GM21360 (cell line): ENCODE measurements around the gene MICB.
A peak's percentile ranks its signal among the peaks of the same experiment; 100 is the strongest.
"Not testable (repeated sequence)": the region's sequence is repeated elsewhere in the genome, so short reads cannot be mapped to it uniquely, and the experiment has no call there.

Experiments
- ATAC-seq: cut with Tn5 transposase; IDR thresholded peaks from one replicate; pipeline ENCODE4 v1.9.1; 2021; ENCODE audit warnings: mild to moderate bottlenecking, moderate library complexity; ENCODE audit not compliant: unreplicated experiment

Gene MICB

GRCh38 chr6:31535538-31536324 lies 37.8 kb downstream of the MICB start:
- ATAC-seq, result no peak

DNA sequence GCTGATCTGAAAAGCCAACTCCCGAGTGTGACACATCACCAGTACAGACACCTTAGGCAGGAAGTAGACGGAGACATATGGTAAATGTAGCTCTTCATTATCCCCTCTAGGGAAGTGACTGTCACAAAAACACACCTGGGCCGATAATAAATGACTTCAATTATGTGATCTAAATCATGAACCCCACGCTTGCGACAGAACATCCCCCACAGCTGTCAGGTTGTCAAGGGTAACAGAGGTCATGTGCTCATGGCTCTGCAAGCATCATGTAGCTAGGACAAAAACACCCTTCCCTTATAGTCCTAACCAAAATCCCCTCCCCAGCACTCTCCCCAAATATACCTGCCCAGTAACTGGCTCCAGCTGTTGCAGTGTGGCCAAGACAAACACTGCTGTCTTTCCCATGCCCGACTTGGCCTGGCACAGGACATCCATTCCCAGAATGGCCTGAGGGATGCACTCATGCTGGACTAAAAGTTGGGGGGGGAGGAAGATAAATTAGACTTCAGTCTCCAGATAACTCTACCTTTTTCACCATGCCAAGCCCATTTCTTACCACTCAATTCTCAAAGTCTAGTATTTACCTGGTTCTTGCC lies 41.0 kb downstream of the MICB start:
- no peak for ATAC-seq

GRCh38 chr6:31540640-31541039 lies 42.7 kb downstream of the MICB start:
- ATAC-seq, result no peak

- ATAC-seq, result no peak
Measured at GRCh38 chr6:31541059-31541657, 43.2 kb downstream of the MICB start.

DNA sequence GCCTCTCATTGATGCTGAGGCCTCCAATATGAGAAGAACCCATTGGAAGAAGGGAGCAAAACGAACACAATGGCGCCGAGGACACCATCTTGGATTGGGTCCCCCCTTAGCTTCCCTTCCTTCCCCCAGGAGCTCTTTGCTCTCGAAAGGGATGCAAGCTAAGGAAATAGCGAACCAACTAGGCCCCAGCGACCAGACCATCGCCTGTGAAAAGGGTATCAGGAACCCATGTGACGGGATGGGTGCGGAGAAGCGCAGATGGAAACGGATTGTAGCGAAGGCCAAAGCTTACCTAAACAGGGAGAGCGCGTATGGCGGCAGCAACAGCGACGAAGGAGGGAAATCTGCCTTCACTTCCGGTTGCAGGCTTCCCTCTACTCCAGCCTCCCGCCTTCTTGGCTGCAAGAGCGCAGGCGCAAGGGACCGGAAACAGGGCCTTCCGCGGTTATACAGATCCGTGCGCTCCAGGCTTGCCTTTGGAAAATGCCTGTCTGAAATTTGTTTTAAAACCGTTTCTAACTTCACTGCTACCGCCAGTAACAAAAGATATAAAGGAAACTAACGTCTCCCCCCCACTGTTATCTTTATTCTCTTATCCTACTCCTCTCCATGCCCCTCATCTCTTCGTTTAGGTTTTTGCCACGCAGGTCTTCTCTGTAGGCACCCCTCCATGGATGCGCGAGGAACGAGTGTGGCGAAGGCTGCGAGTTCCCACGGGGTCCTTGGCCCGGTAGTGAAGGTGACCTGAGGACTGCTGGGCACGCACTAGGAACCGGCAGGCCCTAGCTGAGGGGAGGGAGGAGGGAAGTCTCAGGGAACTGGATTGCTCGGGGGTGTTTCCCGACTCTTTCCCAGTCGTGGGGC lies 43.9 kb downstream of the MICB start, which contains the start of gene DDX39B:
Gene DDX39B (minus strand): TSS at position 346 of the 864 bp plus-strand sequence. CDS start 1,471 bp downstream, outside the sequence.
- peak; percentile 56 for ATAC-seq

- no peak for ATAC-seq
Measured at GRCh38 chr6:31543639-31544038, 45.7 kb downstream of the MICB start.

GRCh38 chr6:31544676-31545075 lies 46.7 kb downstream of the MICB start:
- no peak for ATAC-seq

DNA sequence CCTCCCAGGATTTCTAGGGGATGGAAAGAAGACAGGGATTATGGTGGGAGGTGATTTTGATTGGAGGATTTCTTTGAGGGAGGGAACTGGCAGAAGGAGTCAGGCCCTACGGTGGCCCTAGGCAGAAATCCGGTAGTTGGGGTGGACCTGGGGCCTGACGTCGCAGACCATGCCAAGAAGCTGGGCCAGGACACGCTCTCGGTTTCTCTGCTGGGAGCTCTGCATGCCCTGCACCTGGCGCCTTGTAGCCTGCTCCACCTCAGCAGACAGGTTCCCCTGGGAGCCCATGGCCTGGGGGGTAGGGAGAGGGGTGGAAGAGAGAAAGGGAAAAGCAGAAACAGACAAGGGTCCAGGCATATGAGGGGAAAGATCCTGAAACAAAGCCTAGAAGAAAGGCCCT lies 47.3 kb downstream of the MICB start:
- ATAC-seq, result no peak

- peak; percentile 46 for ATAC-seq
Measured at GRCh38 chr6:31546339-31546957, 48.5 kb downstream of the MICB start, which contains the start of gene ATP6V1G2. TSS of gene ATP6V1G2 (minus strand) at chr6:31546608. CDS start at chr6:31546559, 49 bp downstream.

DNA sequence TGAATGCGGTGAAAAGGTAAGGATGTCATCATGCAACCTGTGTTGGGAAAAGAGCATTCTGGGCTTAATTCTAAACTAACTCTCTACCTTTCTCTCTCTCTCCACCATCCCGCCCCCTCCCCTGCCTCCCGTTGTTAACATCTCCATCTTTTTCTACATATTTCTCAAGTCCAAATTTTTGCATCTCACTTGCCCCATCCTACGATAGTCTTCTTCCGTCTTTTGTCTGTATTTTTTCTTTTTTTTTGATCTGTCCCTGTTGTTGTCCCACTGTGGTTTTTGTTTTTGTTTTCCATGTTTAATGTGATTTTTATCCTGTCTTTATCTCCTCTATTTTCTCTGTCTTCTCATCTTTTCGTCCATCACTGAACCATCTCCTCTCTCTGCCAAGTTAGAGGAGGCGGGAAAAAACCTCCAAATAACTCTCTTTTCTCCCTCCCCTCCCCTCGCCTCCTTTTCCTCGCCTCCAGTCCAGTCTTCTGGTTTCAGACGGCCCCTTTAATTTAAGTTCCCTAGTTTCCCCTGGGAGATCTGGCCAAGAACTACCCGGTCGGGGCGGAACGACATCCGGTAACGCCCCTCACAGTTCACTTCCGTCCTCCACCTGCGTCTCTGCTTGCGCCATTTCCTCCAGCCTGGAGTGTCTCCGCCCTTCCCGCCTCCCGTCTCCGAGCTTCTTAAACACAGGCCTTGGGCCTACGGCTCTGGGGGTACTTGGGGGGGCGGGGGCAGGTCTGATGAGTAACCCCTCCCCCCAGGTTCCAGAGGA lies 49.2 kb downstream of the MICB start, which contains the start of gene NFKBIL1:
Gene NFKBIL1 (plus strand): TSS at position 651 of the 769 bp plus-strand sequence. CDS start 87 bp downstream, at position 738.
- peak; percentile 52 for ATAC-seq

DNA sequence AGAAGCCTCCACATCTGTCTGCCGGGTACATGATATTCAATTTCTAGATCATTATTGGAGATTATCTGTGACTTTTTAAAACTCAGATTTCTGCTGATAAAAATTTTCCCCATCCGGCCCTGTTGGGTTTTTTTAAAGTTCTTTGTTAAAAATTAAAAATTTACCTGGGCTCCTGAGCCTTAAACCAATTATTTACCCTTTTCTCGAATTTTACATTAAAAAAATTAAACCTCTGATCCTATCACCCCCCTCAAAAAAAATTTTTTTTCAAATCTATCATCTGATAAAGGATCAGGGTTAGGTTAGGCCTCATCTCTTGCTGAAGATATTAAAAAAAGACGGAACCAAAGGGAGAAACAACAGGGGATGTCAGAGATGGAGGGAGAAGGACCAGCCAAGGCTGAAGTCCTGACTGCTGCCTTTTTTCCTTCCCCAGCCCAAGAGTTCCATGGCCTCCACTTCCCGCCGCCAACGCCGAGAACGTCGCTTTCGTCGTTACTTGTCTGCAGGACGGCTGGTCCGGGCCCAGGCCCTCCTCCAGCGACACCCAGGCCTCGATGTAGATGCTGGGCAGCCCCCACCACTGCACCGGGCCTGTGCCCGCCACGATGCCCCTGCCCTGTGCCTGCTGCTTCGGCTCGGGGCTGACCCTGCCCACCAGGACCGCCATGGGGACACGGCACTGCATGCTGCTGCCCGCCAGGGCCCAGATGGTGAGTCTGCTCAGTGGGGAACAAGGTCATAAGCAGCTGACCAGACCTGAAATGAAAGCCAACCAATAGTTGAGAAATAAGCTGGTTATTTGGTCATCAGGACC lies 50.0 kb downstream of the MICB start:
- no peak for ATAC-seq

- no peak for ATAC-seq
Measured at GRCh38 chr6:31548544-31548873, 50.6 kb downstream of the MICB start.

- not testable (repeated sequence) for ATAC-seq
Measured at GRCh38 chr6:31551371-31551770, 53.4 kb downstream of the MICB start.

- ATAC-seq, result no peak
Measured at GRCh38 chr6:31556307-31556706, 58.4 kb downstream of the MICB start.

DNA sequence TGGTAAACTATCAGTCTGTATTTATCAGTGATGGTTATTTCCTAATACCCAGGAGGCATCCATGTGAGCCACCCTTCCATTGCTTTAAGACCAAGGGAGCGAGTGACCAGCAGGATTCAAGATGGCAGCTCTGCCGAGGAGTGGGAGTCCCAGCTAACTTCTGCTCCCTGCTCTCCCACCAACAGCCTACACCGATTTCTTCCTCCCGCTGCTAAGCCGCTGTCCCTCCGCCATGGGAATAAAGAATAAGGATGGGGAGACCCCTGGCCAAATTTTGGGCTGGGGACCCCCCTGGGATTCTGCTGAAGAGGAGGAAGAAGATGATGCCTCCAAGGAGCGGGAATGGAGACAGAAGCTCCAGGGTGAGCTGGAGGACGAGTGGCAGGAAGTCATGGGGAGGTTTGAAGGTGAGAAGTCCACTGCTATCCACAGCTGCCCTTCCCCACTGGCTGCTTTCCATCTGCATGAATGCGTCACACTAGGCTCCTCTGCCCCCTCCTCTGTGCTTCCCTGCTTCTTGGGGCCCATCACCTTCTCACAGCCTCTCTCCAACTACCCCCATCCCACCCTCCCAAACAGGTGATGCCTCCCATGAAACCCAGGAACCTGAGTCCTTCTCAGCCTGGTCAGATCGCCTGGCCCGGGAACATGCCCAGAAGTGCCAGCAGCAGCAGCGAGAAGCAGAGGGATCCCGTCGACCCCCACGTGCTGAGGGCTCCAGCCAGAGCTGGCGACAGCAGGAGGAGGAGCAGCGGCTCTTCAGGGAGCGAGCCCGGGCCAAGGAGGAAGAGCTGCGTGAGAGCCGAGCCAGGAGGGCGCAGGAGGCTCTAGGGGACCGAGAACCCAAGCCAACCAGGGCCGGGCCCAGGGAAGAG lies 59.7 kb downstream of the MICB start:
- no peak for ATAC-seq

- ATAC-seq, result no peak
Measured at GRCh38 chr6:31558318-31558625, 60.3 kb downstream of the MICB start.

DNA sequence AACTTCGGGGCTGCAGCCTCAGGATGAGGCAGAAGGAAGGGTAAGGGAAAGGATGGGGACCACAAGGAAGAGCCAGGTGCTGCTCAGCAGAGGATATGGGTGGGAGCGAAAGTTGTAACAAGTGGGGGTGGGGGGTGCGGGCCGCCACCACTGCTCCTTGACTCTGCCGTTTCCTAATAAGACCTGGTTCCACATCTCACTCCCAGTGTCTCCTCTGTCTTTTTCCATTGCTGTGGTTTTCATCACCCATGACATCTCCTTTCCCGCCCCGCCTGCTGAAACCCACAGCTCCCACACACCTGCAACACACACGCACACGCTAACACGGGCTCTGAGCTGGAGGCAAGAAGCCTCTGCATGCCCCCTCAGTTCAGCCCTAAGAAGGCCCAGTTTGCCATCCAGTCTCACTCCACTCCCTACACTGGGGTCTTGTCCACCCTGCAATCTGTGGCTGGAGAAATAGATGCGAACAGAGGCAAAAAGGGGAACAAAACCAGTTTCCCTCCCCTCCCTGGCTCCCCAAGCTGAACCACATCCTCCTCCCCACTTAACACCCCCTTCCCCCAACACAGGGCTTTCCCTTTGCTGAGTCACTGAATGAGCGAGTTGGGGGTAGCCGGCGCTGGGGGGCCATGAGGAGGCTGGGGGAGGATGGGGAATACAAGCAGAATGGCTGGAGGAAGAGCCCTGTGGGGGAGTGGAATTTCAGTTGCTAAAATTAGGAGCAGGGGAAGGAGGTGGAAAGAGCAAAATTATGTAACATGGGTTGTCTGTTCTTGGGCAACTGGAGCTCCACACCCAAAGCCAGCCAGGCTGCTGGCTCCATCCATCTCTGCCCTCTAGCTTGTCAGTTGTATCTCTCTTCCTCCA lies 60.9 kb downstream of the MICB start:
- ATAC-seq, result no peak
